WTC11 (cell line): ENCODE results near the gene GAL3ST3.

Experiments used
- CTCF ChIP-seq: fragments of 200-600 bp; IDR thresholded peaks from 2 replicates; pipeline ENCODE4 v1.8.0; 2022; ENCODE audit warnings: antibody characterized with exemption
- ESRRA ChIP-seq: sonication (generic); formaldehyde crosslinking; IDR thresholded peaks from 2 replicates; pipeline ENCODE4 v1.8.1; 2022; ENCODE audit warnings: mild to moderate bottlenecking, missing genetic modification reagents, borderline replicate concordance
- NFE2L1 ChIP-seq: sonication (generic); formaldehyde crosslinking; IDR thresholded peaks from 2 replicates; pipeline ENCODE4 v1.8.1; 2023; ENCODE audit warnings: missing genetic modification reagents
- NR1H2 ChIP-seq: sonication (generic); formaldehyde crosslinking; IDR thresholded peaks from 2 replicates; pipeline ENCODE4 v1.9.0; 2021; ENCODE audit warnings: mild to moderate bottlenecking, moderate library complexity, missing genetic modification reagents
- RELA ChIP-seq: sonication (generic); formaldehyde crosslinking; IDR thresholded peaks from 2 replicates; pipeline ENCODE4 v1.8.1; 2022; ENCODE audit warnings: missing genetic modification reagents, mild to moderate bottlenecking, borderline replicate concordance
- SP1 ChIP-seq: sonication (generic); formaldehyde crosslinking; conservative IDR thresholded peaks from 2 replicates; pipeline ENCODE4 v1.8.1; 2022; ENCODE audit warnings: missing genetic modification reagents
- ZNF671 ChIP-seq: fragments of 250-450 bp; sonication (Bioruptor Pico); IDR thresholded peaks from 2 replicates; pipeline ENCODE4 v1.8.0; 2021; ENCODE audit warnings: mild to moderate bottlenecking
- TF ChIP-seq, protein P1 (sequence below): sonication (generic); formaldehyde crosslinking; IDR thresholded peaks from 2 replicates; pipeline ENCODE4 v1.8.1; 2023; ENCODE audit warnings: mild to moderate bottlenecking, missing genetic modification reagents
- TF ChIP-seq, protein P2 (sequence below): sonication (generic); formaldehyde crosslinking; IDR thresholded peaks from 2 replicates; pipeline ENCODE4 v1.8.1; 2023; ENCODE audit warnings: mild to moderate bottlenecking, missing genetic modification reagents
- TF ChIP-seq, protein P3 (sequence below): sonication (generic); formaldehyde crosslinking; IDR thresholded peaks from 2 replicates; pipeline ENCODE4 v1.8.0; 2022; ENCODE audit warnings: mild to moderate bottlenecking, missing genetic modification reagents
- TF ChIP-seq, protein P4 (sequence below): sonication (generic); formaldehyde crosslinking; IDR thresholded peaks from 2 replicates; pipeline ENCODE4 v1.8.0; 2022; ENCODE audit warnings: mild to moderate bottlenecking, missing genetic modification reagents

- TF ChIP-seq CTCF (no peak), NR1H2 (CRISPR knock-in tag) (no peak), RELA (CRISPR knock-in tag) (no peak), NFE2L1 (CRISPR knock-in tag) (no peak), ESRRA (CRISPR knock-in tag) (no peak), ZNF671 (CRISPR knock-in tag) (no peak), SP1 (CRISPR knock-in tag) (no peak)
- TF ChIP-seq, protein P1, sequence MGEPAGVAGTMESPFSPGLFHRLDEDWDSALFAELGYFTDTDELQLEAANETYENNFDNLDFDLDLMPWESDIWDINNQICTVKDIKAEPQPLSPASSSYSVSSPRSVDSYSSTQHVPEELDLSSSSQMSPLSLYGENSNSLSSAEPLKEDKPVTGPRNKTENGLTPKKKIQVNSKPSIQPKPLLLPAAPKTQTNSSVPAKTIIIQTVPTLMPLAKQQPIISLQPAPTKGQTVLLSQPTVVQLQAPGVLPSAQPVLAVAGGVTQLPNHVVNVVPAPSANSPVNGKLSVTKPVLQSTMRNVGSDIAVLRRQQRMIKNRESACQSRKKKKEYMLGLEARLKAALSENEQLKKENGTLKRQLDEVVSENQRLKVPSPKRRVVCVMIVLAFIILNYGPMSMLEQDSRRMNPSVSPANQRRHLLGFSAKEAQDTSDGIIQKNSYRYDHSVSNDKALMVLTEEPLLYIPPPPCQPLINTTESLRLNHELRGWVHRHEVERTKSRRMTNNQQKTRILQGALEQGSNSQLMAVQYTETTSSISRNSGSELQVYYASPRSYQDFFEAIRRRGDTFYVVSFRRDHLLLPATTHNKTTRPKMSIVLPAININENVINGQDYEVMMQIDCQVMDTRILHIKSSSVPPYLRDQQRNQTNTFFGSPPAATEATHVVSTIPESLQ (CRISPR knock-in tag) = no peak
- TF ChIP-seq, protein P2, sequence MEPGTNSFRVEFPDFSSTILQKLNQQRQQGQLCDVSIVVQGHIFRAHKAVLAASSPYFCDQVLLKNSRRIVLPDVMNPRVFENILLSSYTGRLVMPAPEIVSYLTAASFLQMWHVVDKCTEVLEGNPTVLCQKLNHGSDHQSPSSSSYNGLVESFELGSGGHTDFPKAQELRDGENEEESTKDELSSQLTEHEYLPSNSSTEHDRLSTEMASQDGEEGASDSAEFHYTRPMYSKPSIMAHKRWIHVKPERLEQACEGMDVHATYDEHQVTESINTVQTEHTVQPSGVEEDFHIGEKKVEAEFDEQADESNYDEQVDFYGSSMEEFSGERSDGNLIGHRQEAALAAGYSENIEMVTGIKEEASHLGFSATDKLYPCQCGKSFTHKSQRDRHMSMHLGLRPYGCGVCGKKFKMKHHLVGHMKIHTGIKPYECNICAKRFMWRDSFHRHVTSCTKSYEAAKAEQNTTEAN (CRISPR knock-in tag) = no peak
- TF ChIP-seq, protein P3, sequence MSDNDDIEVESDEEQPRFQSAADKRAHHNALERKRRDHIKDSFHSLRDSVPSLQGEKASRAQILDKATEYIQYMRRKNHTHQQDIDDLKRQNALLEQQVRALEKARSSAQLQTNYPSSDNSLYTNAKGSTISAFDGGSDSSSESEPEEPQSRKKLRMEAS (CRISPR knock-in tag) = no peak
- TF ChIP-seq, protein P4, sequence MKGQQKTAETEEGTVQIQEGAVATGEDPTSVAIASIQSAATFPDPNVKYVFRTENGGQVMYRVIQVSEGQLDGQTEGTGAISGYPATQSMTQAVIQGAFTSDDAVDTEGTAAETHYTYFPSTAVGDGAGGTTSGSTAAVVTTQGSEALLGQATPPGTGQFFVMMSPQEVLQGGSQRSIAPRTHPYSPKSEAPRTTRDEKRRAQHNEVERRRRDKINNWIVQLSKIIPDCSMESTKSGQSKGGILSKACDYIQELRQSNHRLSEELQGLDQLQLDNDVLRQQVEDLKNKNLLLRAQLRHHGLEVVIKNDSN (CRISPR knock-in tag) = no peak
Observed at GRCh38 chr11:66036334-66036710, 12.6 kb downstream of the GAL3ST3 start.
